GM18498 (cell line): Measurements from ENCODE around the gene POLG2.

Source experiments
- ATAC-seq: cut with Tn5 transposase; IDR thresholded peaks from one replicate; pipeline ENCODE4 v1.9.1; 2021; ENCODE audit warnings: mild to moderate bottlenecking, moderate library complexity; ENCODE audit not compliant: unreplicated experiment

Gene POLG2

GRCh38 chr17:64496786-64497564 is at the start of gene POLG2:
POLG2 (minus strand) TSS chr17:64497054; CDS start chr17:64496968, 86 bp downstream.
- ATAC-seq = peak; percentile 85

DNA sequence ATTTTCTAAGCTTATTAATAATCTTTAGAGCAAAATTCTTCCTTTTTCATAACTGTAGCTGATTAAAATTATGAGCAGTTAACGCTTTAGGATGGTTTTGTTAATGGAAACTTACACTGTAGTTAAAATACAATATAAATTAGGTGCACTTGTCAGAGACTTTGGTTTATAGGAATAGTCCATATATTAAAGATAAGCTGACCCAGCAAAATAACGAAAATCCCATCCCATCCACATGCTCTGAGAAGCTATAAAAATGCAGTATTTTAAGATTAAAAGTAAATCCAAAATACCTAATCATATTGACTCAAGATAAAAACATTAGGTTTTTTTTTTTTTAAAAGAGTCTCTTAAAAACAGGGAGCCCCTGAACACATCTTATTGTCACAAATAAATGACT is 47.9 kb upstream of the POLG2 start:
- ATAC-seq = no peak

- no peak for ATAC-seq
These were observed 43.4 kb upstream of the POLG2 start for GRCh38 chr17:64540118-64540776.

DNA sequence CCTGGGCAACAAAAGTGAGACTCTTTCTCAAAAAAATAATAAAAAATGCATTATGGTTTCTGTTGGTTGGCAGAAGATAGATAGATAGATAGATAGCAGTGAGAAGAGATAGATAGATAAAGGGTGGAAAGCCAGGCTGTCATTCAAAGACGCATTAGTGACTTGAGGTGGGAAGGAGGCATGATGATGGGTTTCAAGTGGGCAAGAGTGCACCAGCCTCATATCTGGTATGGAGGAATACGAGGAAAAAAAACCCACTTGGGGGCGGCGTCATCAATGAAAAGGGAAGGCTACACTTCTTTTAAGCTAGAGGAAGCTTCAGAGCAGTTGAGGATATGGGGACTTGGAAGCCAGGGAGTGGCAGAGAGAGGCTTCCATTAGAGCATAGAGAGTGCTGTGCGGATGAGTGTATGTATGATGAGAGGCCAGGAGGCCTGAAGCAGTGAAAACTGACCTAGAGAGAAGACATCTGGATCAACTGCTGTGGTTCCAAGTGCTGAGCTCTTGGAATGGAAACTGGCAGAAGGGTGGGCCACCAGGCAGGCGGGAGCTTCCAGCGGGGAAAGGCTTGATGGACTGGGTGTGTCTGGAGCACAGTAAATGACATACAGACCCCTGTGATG is 41.8 kb upstream of the POLG2 start:
- no peak for ATAC-seq

DNA sequence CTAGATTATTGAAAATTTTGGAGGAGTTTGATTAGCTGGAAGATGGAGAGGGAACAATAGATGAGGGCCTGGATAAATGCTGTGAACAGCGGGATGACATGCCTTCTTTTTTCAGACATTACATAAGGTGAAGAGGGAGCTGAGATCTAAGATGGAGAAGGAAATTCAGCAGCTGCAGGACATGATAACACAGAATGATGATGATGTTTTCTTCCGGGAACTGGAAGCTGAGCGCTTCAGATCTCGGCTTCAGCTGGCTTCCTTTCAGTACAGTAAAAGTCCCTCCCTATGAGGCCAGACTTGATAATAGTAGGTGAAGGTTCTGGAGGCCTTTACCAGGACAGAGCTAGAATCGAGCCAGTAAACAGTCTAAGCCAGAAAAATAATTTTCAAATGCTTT is 40.6 kb upstream of the POLG2 start:
- ATAC-seq = no peak

DNA sequence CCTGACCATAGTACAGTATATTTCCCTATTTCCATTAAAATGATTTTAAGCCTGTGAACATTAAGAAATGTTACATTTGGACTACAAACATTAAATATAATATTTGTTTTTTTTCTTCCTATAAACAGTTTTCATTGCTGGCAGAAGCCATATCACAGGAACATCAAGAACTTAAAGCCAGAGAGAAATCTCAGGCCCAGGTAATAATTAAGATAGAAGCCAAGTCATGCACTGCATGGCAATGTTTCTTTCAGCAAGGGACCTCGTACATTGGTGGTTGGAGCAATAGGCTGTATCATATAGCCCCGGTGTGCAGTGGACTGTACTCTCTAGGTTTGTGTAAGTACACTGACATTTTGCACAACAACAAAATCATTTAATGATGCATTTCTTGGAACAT is 40.1 kb upstream of the POLG2 start:
- ATAC-seq = no peak

DNA sequence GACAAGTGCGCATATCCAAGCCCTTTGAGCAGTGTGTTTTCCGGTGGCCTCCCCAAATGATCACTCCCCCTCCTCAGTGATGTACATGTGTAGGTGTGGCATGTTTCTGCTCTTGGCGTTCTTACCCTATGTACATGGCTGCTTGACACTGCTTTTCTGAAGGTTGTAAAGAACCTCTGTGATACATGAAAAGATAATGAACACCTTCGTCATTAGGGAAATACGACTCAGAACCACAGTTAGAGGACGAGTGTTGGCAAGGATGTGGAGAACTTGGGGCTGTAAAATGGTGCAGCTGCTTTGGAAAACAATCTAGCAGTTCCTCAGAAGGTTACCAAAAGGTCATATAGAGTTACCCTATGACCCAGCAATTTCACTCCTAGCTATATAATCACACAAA is 38.5 kb upstream of the POLG2 start:
- no peak for ATAC-seq

DNA sequence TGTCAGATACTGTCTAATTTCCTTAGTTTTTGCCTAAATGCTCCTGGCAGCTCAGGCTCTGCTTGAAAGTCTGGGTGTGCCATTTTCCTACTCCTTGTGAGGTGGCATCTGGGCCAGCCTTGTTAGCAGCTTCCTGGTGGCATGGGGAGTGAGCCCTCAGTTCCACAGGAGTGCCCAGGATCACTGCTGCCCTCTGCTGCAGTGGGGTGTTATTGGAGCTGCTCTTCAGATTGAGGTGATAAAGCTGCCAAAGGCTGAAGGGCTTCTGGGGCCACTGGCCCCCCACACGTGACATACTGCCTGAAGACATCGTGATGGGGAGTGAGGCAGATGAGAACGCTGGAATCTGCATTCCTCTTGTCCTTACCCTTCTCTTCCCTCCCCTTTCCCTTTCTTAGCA is 37.3 kb upstream of the POLG2 start:
- no peak for ATAC-seq

DNA sequence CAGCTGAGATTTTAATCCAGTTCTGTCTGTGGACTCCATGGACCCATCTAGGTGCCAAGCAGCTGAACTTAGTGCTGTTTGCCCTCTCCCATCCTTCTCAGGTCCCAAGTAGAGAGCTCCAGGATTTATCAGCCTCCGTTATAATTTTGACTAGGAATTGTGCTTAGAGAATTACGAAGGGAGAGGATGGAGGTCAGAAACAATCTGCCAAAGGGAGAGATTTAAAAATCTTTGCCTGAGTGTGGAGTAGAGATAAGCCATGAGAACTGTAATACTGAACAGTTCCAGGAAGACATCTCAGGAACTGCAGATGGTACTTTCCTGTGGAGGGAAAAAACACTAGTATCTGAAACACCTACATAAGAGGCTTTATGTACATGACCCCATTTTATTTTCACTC is 36.9 kb upstream of the POLG2 start:
- no peak for ATAC-seq

- no peak for ATAC-seq
These were observed 35.6 kb upstream of the POLG2 start for GRCh38 chr17:64532409-64532808.

DNA sequence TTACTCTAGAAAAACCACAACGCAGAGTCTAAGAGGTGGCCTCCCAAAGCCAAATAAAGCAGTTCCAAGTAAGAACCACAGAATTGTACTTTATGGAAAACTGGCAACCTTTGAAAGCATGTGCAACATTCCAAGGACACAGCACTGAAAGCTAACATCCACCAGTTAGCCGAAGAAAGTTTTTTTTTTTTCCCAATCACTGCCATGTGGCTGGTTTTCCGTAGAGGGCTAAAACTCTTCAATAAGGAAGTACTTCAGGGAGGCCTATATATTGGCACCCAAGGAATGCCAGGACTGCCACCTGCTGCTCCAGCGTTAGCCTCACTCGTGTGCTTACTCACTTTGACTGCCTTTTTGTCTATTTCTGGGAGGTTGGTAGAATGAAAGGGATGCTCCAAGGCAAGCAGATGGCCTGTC is 35.1 kb upstream of the POLG2 start:
- ATAC-seq = no peak

DNA sequence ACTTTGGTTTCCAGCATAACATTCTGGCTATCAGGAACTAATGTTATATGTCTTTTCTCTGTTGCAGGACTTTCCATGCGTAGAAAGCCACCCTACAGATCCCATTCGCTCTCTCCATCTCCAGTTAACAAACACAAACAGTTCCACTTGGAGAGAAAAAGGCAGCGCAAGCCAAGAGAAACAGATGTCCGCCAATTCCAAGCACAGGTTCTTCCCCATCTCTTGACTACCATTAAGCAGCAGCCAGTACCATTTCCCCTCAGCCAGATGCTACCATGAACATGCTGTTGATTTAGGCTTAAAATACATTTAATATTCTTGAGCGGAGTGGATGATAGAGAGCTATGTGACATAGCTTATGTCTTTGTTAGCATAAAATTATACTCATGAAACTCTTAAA is 32.4 kb upstream of the POLG2 start:
- ATAC-seq = no peak

DNA sequence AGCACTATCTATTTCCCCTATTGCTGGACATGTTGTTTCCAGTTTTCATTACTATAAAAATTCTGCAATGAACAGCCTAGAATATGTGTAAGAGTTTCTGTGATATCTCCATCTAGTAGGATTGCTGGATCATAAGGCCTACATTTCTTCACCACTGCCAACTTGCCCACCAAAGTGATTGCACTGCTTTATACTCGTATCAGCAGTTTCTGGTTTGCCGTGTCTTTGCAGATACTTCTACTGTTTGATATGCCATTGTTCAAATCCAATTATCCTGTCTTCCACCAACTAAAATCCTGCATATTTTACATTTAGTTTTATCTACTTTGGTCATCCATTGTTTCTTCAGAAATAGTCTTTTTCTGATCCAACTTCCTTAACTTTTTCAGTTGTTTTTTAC is 31.1 kb upstream of the POLG2 start:
- no peak for ATAC-seq

GRCh38 chr17:64520359-64520758 is 23.5 kb upstream of the POLG2 start:
- no peak for ATAC-seq

DNA sequence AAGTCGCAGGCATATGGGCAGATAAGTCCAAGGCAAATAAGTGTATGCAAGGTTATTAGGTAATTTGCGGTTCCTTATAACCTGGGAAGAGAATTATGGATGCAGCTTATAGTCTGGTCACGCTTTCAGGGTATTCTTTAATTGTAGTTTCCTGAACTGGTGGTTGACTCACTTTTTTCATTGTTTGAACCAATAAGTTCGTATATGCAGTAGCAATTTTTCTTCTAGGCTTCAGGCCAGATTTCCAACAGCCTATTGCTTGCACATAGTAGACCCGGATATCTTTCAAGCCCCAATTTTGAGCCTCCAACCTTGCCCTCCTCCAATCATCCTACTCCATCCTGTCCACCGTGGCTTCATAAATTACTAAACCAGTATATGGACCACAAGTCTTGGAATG is 22.7 kb upstream of the POLG2 start:
- ATAC-seq = no peak

GRCh38 chr17:64515829-64516228 is 19.0 kb upstream of the POLG2 start:
- no peak for ATAC-seq

GRCh38 chr17:64515419-64515818 is 18.6 kb upstream of the POLG2 start:
- no peak for ATAC-seq

DNA sequence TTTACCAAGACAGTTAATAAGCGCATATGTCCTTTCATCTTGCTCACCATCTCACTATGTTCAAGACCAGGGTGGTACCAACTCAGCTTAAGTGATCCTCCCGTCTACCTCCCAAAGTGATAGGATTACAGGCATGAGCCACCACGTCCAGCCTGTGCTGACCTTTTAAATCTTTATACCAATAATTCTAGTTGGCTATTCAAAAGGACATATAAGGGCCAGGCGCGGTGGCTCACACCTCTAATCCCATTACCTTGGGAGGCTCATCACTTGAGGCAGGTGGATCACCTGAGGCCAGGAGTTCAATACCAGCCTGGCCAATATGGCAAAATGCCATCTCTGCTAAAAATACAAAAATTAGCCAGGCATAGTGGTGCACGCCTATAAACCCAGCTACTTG is 12.3 kb upstream of the POLG2 start:
- ATAC-seq = no peak

DNA sequence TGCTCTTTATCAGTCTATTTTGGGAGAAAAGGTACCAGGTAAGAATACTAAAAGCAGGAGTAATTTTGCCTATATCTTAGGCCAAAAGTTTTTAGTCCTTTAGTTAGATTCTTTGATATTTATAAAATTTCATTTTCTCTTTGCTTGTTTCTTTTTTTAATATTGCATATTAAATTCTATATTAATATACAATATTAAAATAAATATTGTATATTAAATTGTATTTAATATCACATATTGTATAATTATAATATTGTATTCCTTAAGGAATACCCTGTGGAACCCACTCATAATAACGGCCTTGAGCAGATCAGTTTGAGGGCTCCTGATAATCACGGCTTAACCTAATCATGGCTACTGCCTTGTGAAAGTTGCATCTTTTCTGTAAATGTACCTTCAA is 11.8 kb upstream of the POLG2 start:
- ATAC-seq = no peak

DNA sequence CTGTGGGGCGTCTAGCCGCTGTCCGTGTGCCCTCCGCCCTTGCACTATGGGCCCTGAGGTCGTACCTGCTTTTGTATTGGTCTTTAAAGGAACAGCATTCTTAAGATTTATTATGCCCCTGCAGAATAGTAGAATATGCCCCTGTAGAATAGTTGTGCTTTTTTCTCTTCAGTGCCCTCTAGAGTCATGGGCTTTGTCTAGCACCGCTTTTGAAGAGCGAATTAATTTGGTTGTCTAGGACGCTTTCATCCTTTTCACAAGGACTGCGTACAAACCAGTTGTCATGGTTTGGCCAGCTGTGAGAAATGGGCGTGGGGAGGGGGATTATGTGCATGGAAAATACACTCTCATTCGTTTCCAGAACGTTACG is 10.5 kb upstream of the POLG2 start:
- ATAC-seq = peak; percentile 7

DNA sequence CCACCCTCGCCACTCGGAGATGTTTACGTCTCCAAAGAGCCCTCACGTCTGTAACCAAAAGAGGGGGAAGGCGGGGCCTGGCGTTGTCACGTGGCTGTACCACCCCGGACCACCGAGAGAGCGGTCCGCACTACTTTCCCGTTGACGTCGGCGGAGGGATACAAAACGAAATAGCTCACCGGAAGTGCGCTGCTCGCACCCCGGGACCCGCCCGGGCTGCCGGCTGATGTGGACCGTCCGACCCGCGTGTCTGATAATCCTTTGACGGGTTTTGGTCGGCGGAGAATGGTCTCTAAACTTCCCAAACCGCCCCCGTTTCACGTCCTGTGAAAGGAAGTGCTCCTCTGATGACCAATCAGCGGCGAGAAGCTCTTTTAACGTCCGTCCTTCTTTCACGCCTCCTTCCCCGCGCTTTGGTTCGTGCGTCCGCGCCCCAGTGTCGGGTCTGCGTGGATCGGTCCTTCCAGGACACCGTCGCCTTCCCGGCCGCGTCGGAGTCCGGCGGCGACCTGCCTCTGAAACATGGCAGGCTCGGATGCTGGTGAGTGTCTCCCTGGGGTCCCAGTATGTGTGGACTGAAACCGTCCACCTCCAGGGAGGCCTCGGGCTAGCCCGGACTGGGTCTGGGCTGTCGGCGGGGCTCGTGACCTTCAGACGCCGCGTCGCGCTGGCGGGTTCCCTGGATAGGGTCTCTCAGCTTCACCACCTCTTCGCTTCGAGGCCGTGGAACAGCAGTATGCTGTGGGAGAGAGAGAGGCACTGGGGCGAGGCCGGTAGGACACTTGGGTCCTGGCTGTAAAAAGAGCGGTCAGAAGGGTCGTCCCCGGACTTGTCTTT is 9.9 kb upstream of the POLG2 start, which contains the start of gene CEP95:
Gene CEP95 (plus strand): TSS at position 402 of the 837 bp plus-strand sequence. CDS start 121 bp downstream, at position 523.
- peak; percentile 64 for ATAC-seq
